HepG2 (cell line): ENCODE results near the gene CBLC. TPM values are rescaled to one million over a fixed set of nuclear protein-coding genes. Genes with fewer than 3 reads are reported as not detected.

Experiments used
- IRF9 ChIP-seq: sonication (generic); formaldehyde crosslinking; IDR thresholded peaks from 2 replicates; pipeline ENCODE4 v1.8.0; 2022; ENCODE audit warnings: missing genetic modification reagents, mild to moderate bottlenecking, borderline replicate concordance
- JUNB ChIP-seq: sonication (generic); formaldehyde crosslinking; IDR thresholded peaks from 2 replicates; pipeline ENCODE4 v1.8.0; 2022; ENCODE audit warnings: missing genetic modification reagents, mild to moderate bottlenecking, borderline replicate concordance
- KDM5A ChIP-seq: fragments of 200-600 bp; sonication (generic); IDR thresholded peaks from 2 replicates; pipeline ENCODE4 v1.7.0; 2018; ENCODE audit warnings: antibody characterized with exemption, mild to moderate bottlenecking, low read length, borderline replicate concordance
- KMT2A ChIP-seq: sonication (generic); formaldehyde crosslinking; IDR thresholded peaks from 2 replicates; pipeline ENCODE4 v1.4.0; 2020; ENCODE audit warnings: missing genetic modification reagents
- NCOA5 ChIP-seq: sonication (generic); formaldehyde crosslinking; IDR thresholded peaks from 2 replicates; pipeline ENCODE4 v1.4.0; 2020; ENCODE audit warnings: missing genetic modification reagents
- PHF21A ChIP-seq: sonication (generic); formaldehyde crosslinking; IDR thresholded peaks from 2 replicates; pipeline ENCODE4 v1.5.0; 2020; ENCODE audit warnings: mild to moderate bottlenecking, missing genetic modification reagents
- PRDM15 ChIP-seq: sonication (generic); formaldehyde crosslinking; IDR thresholded peaks from 2 replicates; pipeline ENCODE4 v1.4.0; 2020; ENCODE audit warnings: missing genetic modification reagents
- SALL1 ChIP-seq: sonication (generic); formaldehyde crosslinking; IDR thresholded peaks from 2 replicates; pipeline ENCODE4 v1.8.0; 2022; ENCODE audit warnings: mild to moderate bottlenecking, missing genetic modification reagents
- TAF1 ChIP-seq: sonication (generic); formaldehyde crosslinking; IDR thresholded peaks from 2 replicates; pipeline ENCODE4 v1.4.0; 2020; ENCODE audit warnings: missing genetic modification reagents
- TEF ChIP-seq: sonication (generic); formaldehyde crosslinking; IDR thresholded peaks from 2 replicates; pipeline ENCODE4 v1.5.0; 2020; ENCODE audit warnings: missing genetic modification reagents
- ZBTB21 ChIP-seq: sonication (generic); formaldehyde crosslinking; IDR thresholded peaks from 2 replicates; pipeline ENCODE4 v1.4.0; 2020; ENCODE audit warnings: missing genetic modification reagents
- ZHX1 ChIP-seq: sonication (generic); formaldehyde crosslinking; IDR thresholded peaks from 2 replicates; pipeline ENCODE4 v1.8.1; 2022; ENCODE audit warnings: low read depth, mild to moderate bottlenecking, missing genetic modification reagents
- ZNF230 ChIP-seq: sonication (generic); formaldehyde crosslinking; IDR thresholded peaks from 2 replicates; pipeline ENCODE4 v1.4.0; 2020; ENCODE audit warnings: mild to moderate bottlenecking, missing genetic modification reagents
- ZNF496 ChIP-seq: sonication (generic); formaldehyde crosslinking; IDR thresholded peaks from 2 replicates; pipeline ENCODE4 v1.8.1; 2023; ENCODE audit warnings: mild to moderate bottlenecking, moderate library complexity, missing genetic modification reagents; ENCODE audit not compliant: insufficient replicate concordance
- ZNF652 ChIP-seq: IDR thresholded peaks from 2 replicates; pipeline ENCODE4 v1.6.1; 2016; ENCODE audit warnings: low read depth, borderline replicate concordance
- ZNF879 ChIP-seq: sonication (generic); formaldehyde crosslinking; IDR thresholded peaks from 2 replicates; pipeline ENCODE4 v1.8.1; 2023; ENCODE audit warnings: missing genetic modification reagents
- polyA plus RNA-seq, 8 experiments: library from polyadenylated mRNA; depleted of rRNA in 3 of 8; stranded (reverse) in 7 of 8; unstranded in 1 of 8; fragments of >200 nt; fragmentation: Illumina TruSeq in 4 of 8; extraction: Trizol in 4 of 8; gene quantifications; 2 replicates each; pipeline versions ENCODE4 v1.2.1 to v1.2.3, GENCODE V29; 2011 to 2016; ENCODE audit warnings: low read depth in 4 of 8, missing spikeins in 1 of 8, mixed read lengths in 1 of 8; ENCODE audit not compliant: insufficient read depth in 1 of 8
- total RNA-seq, 5 experiments: library from RNA; depleted of rRNA; stranded (reverse); fragments of >200 nt; fragmentation: Illumina TruSeq; extraction: Trizol; gene quantifications; 2 replicates each; pipeline ENCODE4 v1.2.3, GENCODE V29; 2016; ENCODE audit warnings: low read depth in 1 of 5

Gene CBLC
- total and polyA plus RNA-seq, 2 of the 13 experiments (the other 11 are each of a cell fraction or from before 2014, with no cell fraction given) = 1.8 to 2.6 TPM

DNA sequence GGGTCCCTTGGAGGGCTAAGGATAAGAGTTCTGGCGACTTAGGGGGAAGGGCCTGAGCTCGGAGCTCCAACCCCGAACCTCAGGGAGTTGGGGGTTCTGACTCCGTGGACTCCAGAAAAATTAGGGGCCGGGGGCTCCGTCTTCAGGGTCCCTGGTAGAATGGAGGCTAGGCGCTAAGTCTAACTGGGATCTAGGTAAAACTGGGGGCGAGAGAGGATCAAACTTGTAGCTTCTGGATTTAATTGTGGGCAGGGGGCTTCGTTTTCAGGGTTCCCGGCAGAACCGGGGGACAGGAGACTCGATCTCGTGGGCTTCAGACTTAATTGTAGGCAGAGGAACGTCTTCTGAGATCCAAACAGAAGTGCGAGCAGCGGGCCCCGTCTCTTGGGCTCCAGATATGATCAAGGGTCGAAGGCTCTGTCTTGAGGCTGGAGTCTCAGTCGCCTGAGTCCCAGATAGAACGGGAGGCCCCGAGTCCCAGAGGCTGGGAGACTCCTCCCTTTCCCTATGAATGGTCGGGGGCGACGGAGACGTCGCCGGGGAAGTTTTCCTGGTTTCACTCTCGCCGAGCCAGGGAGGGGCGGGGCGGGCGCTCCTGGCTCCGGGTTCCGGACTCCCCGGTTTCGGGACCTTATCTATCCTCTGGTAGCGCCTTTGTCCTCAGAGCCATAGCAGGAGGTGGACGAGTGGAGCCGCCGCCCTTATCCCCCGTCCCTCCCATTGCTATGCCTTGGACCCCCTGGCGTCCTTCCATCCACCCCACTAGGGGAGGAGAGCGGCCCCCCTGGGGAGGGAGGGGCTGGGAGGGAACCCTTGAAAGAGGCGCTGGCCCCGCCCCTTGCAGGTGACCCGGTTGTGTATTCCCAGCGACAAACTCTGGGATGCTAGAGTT is 69.7 kb downstream of the CBLC start (continued):
- no peak for TF ChIP-seq ZHX1
- no peak for TF ChIP-seq ZNF496 (CRISPR knock-in tag)
- TF ChIP-seq SALL1 = 0 out of 2 replicates have a peak, but pooled peaks have one; percentile 6
- TF ChIP-seq IRF9 (CRISPR knock-in tag) = no peak
- no peak for TF ChIP-seq NCOA5 (CRISPR knock-in tag)
- TF ChIP-seq ZBTB21 (CRISPR knock-in tag) = no peak
- no peak for TF ChIP-seq PHF21A (CRISPR knock-in tag)
- TF ChIP-seq KMT2A (CRISPR knock-in tag) = 0 out of 2 replicates have a peak, but pooled peaks have one; percentile 26
- peak; percentile 21 for TF ChIP-seq TAF1 (CRISPR knock-in tag)
- TF ChIP-seq PRDM15 (CRISPR knock-in tag) = peak; percentile 65
- TF ChIP-seq ZNF652 (CRISPR knock-in tag) = no peak
- peak; percentile 28; the same call in 1 of the 2 replicates for TF ChIP-seq KDM5A
- no peak for TF ChIP-seq ZNF879 (CRISPR knock-in tag)
- no peak for TF ChIP-seq TEF (CRISPR knock-in tag)
- no peak for TF ChIP-seq JUNB (CRISPR knock-in tag)
- TF ChIP-seq ZNF230 = no peak
